GM12878 (cell line): ENCODE results near the gene SMOC2. TPM values are rescaled to one million over a fixed set of nuclear protein-coding genes. Genes with fewer than 3 reads are reported as not detected.

Experiments
- ATAC-seq: fragments of 200-7000 bp; cut with Tn5 transposase; 3 replicates; pipeline ENCODE4 v1.9.1; 2020; ENCODE audit warnings: mild to moderate bottlenecking, moderate library complexity
- BruUV-seq: library from RNA; stranded (reverse); fragments of 400-500 nt; replicated peaks from 2 replicates; lab custom pipeline; 2021; lab: Mats Ljungman, UMichigan
- CTCF ChIA-PET: fragments of 300-600 bp; sonication (Branson Sonifier 250); formaldehyde crosslinking; extraction: SDS; loops from one replicate; lab custom pipeline; 2021; ENCODE audit warnings: inconsistent platforms; lab: Yijun Ruan, JAX
- POLR2A ChIA-PET: fragments of 350-600 bp; formaldehyde crosslinking; extraction: SDS; loops from one replicate; lab custom pipeline; 2021; ENCODE audit warnings: inconsistent platforms; lab: Charles Lee
- RAD21 ChIA-PET: fragments of 300-600 bp; sonication (Branson Sonifier 250); formaldehyde crosslinking; loops from one replicate; lab custom pipeline; 2023; ENCODE audit warnings: antibody characterized with exemption; ENCODE audit not compliant: unreplicated experiment; lab: Charles Lee
- SMC1A ChIA-PET: fragments of 300-600 bp; sonication (Branson Sonifier 250); formaldehyde crosslinking; loops from one replicate; lab custom pipeline; 2023; ENCODE audit not compliant: unreplicated experiment, uncharacterized antibody; lab: Charles Lee
- DNase-seq: peaks from one replicate; pipeline ENCODE4 v3.0.0-alpha.2; 2011; ENCODE audit warnings: low read depth, low spot score
- FAIRE-seq: peaks from 3 replicates; lab custom pipeline; 2011; peaks lifted over from hg19 to GRCh38; lab: Jason Lieb, UNC
- H2AFZ ChIP-seq: 2 replicates; pipeline ENCODE4 v1.6.0; 2011; ENCODE audit warnings: low read depth, low read length, control low read depth; ENCODE audit not compliant: control insufficient read depth
- H3K27ac ChIP-seq: 2 replicates; pipeline ENCODE4 v1.5.1; 2011; ENCODE audit warnings: control low read depth; ENCODE audit not compliant: control insufficient read depth, insufficient read depth
- H3K27me3 ChIP-seq, 2 experiments: replicated peaks in 1 of 2; 2 replicates each; pipeline versions ENCODE4 v1.6.0 to v1.6.1; 2011; ENCODE audit warnings: low read length in 1 of 2; ENCODE audit not compliant: control insufficient read depth in 2 of 2, insufficient read depth in 2 of 2
- H3K36me3 ChIP-seq, 2 experiments: 2 replicates each; pipeline ENCODE4 v1.5.1; 2011; ENCODE audit warnings: low read length in 1 of 2; ENCODE audit not compliant: control insufficient read depth in 2 of 2, insufficient read depth in 2 of 2
- H3K4me1 ChIP-seq: 2 replicates; pipeline ENCODE4 v1.6.1; 2011; ENCODE audit warnings: mild to moderate bottlenecking, low read length, moderate library complexity, mixed read lengths; ENCODE audit not compliant: control insufficient read depth, insufficient read depth
- H3K4me2 ChIP-seq: 2 replicates; pipeline ENCODE4 v1.6.0; 2011; ENCODE audit warnings: control low read depth; ENCODE audit not compliant: control insufficient read depth, insufficient read depth
- H3K4me3 ChIP-seq: fragments of 200-600 bp; sonication (generic); 2 replicates; pipeline ENCODE4 v1.5.1; 2016
- H3K79me2 ChIP-seq: 2 replicates; pipeline ENCODE4 v1.6.0; 2011; ENCODE audit warnings: low read length; ENCODE audit not compliant: control insufficient read depth, insufficient read depth
- H3K9ac ChIP-seq: 2 replicates; pipeline ENCODE4 v1.8.0; 2011; ENCODE audit warnings: low read length, control low read depth, mixed read lengths; ENCODE audit not compliant: control insufficient read depth, insufficient read depth
- H3K9me3 ChIP-seq: replicated peaks from 3 replicates; pipeline ENCODE4 v1.5.1; 2011; ENCODE audit warnings: mild to moderate bottlenecking, low read length; ENCODE audit not compliant: control insufficient read depth, insufficient read depth
- H4K20me1 ChIP-seq: 2 replicates; pipeline ENCODE4 v1.6.0; 2011; ENCODE audit not compliant: control insufficient read depth, insufficient read depth
- CHD4 ChIP-seq: fragments of 200-600 bp; sonication (generic); IDR thresholded peaks from 2 replicates; pipeline ENCODE4 v1.6.1; 2016; ENCODE audit warnings: mild to moderate bottlenecking
- CREM ChIP-seq: IDR thresholded peaks from 2 replicates; pipeline ENCODE4 v1.6.1; 2014; ENCODE audit warnings: antibody characterized with exemption, low read depth
- JUNB ChIP-seq: IDR thresholded peaks from 2 replicates; pipeline ENCODE4 v1.6.1; 2016; ENCODE audit warnings: antibody characterized with exemption, mild to moderate bottlenecking
- MTA2 ChIP-seq: fragments of 450-650 bp; IDR thresholded peaks from 2 replicates; pipeline ENCODE4 v1.6.1; 2016; ENCODE audit warnings: low read depth, mild to moderate bottlenecking, moderate library complexity
- MTA3 ChIP-seq: IDR thresholded peaks from 2 replicates; pipeline ENCODE4 v1.6.1; 2012; ENCODE audit warnings: low read length, inconsistent platforms, borderline replicate concordance
- RELA ChIP-seq: fragments of 450-650 bp; IDR thresholded peaks from 2 replicates; pipeline ENCODE4 v1.8.0; 2014; ENCODE audit warnings: borderline replicate concordance; ENCODE audit not compliant: partially characterized antibody
- RFX5 ChIP-seq: IDR thresholded peaks from 2 replicates; pipeline ENCODE4 v1.6.1; 2011; ENCODE audit warnings: low read depth, low read length, improper control_type of control experiment
- SUZ12 ChIP-seq: fragments of 200-600 bp; sonication (generic); IDR thresholded peaks from one replicate; pipeline ENCODE4 v1.6.1; 2018; ENCODE audit warnings: antibody characterized with exemption, mild to moderate bottlenecking; ENCODE audit not compliant: unreplicated experiment
- ZNF207 ChIP-seq: fragments of 450-650 bp; IDR thresholded peaks from 2 replicates; pipeline ENCODE4 v1.6.1; 2014; ENCODE audit warnings: antibody characterized with exemption, mild to moderate bottlenecking, borderline replicate concordance
- WGBS: methylation state at CpG from one replicate; pipeline ENCODE4 v1.1.6; 2016; ENCODE audit warnings: low lambda C conversion rate; ENCODE audit not compliant: insufficient replicate concordance, insufficient coverage; ENCODE audit errors: missing lambda C conversion rate; 5-methylcytosine and 5-hydroxymethylcytosine counted together
- in situ Hi-C: fragments of 300-500 bp; cut with MboI; formaldehyde crosslinking; loops from 9 replicates; pipeline ENCODE4 v1.14.3; 2018; ENCODE audit warnings: mixed read lengths
- intact Hi-C: fragments of 100-400 bp; cut with micrococcal nuclease; formaldehyde crosslinking; loops from one replicate; pipeline ENCODE4 v1.14.2; 2022; ENCODE audit not compliant: unreplicated experiment
- polyA plus RNA-seq, 11 experiments: library from polyadenylated mRNA; depleted of rRNA in 4 of 11; unstranded in 6 of 11; stranded (reverse) in 5 of 11; fragments of >200 nt; fragmentation: Nextera tagmentation in 4 of 11; fragmentation: Illumina TruSeq in 1 of 11; extraction: Ambion mirVana in 4 of 11; extraction: Trizol in 1 of 11; gene quantifications; 1 replicate in 1 of 11; 2 replicates in 10 of 11; pipeline versions ENCODE4 v1.2.1 to v1.2.3, GENCODE V29; 2011 to 2016; ENCODE audit warnings: inconsistent platforms in 2 of 11, missing spikeins in 2 of 11, low read depth in 1 of 11
- total RNA-seq, 4 experiments: library from RNA; depleted of rRNA in 3 of 4; stranded (reverse); fragments of >200 nt in 3 of 4; fragmentation: Illumina TruSeq in 1 of 4; extraction: Trizol in 1 of 4; gene quantifications; 2 replicates each; pipeline versions ENCODE4 v1.2.1 to v1.2.3, GENCODE V29; 2013 to 2021
- TF ChIP-seq, protein P1 (sequence below): fragments of 150-350 bp; IDR thresholded peaks from 2 replicates; pipeline ENCODE4 v1.6.1; 2014; ENCODE audit warnings: mild to moderate bottlenecking, low read depth, low read length
- TF ChIP-seq, protein P2 (sequence below): fragments of 450-650 bp; IDR thresholded peaks from 2 replicates; pipeline ENCODE4 v1.6.1; 2017; ENCODE audit warnings: low read depth, mild to moderate bottlenecking, moderate library complexity
- TF ChIP-seq, protein P3 (sequence below): fragments of 450-650 bp; IDR thresholded peaks from 2 replicates; pipeline ENCODE4 v1.6.1; 2017; ENCODE audit warnings: borderline replicate concordance
- TF ChIP-seq, protein P4 (sequence below): fragments of 450-650 bp; IDR thresholded peaks from 2 replicates; pipeline ENCODE4 v1.6.1; 2016; ENCODE audit warnings: mild to moderate bottlenecking

The SMOC2 gene
- total and polyA plus RNA-seq, 10 of the 15 experiments (the other 5 are each of a cell fraction or from before 2014, with no cell fraction given): 0.10 to 0.12 TPM; not detected in 8

- FAIRE-seq: no peak
- SMC1A ChIA-PET: no interaction called here
- WGBS: 24% methylated on average over 10 of the region's 10 CpGs
Measured at GRCh38 chr6:168643401-168643800, 202.4 kb downstream of the SMOC2 start.

More at GRCh38 chr6:168643401-168643800, 202.4 kb downstream of the SMOC2 start:
- DNase-seq: no peak
- H4K20me1 ChIP-seq: no peaks in the 10 kb centered on the region
- no peak overlapping the region for H3K4me3 ChIP-seq
- H3K9ac ChIP-seq: no peak overlapping the region
- CTCF ChIA-PET: no interaction called here
- no peaks in the 10 kb centered on the region for H3K4me1 ChIP-seq
- intact Hi-C loops: no loop called here
- ATAC-seq: no peak
- no peak overlapping the region for H2AFZ ChIP-seq
- H3K4me2 ChIP-seq: no peak overlapping the region
- H3K36me3 ChIP-seq: no peaks in the 10 kb centered on the region
- no TSS peak for BruUV-seq
- no peak overlapping the region for H3K27ac ChIP-seq
- TF ChIP-seq JUNB (no peak), CREM (no peak), ZNF207 (no peak), MTA2 (no peak), RFX5 (no peak), CHD4 (no peak), SUZ12 (no peak), MTA3 (no peak), RELA (no peak)
- TF ChIP-seq, protein P1, sequence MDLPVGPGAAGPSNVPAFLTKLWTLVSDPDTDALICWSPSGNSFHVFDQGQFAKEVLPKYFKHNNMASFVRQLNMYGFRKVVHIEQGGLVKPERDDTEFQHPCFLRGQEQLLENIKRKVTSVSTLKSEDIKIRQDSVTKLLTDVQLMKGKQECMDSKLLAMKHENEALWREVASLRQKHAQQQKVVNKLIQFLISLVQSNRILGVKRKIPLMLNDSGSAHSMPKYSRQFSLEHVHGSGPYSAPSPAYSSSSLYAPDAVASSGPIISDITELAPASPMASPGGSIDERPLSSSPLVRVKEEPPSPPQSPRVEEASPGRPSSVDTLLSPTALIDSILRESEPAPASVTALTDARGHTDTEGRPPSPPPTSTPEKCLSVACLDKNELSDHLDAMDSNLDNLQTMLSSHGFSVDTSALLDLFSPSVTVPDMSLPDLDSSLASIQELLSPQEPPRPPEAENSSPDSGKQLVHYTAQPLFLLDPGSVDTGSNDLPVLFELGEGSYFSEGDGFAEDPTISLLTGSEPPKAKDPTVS: no peak
- TF ChIP-seq, protein P2, sequence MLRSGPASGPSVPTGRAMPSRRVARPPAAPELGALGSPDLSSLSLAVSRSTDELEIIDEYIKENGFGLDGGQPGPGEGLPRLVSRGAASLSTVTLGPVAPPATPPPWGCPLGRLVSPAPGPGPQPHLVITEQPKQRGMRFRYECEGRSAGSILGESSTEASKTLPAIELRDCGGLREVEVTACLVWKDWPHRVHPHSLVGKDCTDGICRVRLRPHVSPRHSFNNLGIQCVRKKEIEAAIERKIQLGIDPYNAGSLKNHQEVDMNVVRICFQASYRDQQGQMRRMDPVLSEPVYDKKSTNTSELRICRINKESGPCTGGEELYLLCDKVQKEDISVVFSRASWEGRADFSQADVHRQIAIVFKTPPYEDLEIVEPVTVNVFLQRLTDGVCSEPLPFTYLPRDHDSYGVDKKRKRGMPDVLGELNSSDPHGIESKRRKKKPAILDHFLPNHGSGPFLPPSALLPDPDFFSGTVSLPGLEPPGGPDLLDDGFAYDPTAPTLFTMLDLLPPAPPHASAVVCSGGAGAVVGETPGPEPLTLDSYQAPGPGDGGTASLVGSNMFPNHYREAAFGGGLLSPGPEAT: no peak
- TF ChIP-seq, protein P3, sequence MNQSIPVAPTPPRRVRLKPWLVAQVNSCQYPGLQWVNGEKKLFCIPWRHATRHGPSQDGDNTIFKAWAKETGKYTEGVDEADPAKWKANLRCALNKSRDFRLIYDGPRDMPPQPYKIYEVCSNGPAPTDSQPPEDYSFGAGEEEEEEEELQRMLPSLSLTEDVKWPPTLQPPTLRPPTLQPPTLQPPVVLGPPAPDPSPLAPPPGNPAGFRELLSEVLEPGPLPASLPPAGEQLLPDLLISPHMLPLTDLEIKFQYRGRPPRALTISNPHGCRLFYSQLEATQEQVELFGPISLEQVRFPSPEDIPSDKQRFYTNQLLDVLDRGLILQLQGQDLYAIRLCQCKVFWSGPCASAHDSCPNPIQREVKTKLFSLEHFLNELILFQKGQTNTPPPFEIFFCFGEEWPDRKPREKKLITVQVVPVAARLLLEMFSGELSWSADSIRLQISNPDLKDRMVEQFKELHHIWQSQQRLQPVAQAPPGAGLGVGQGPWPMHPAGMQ: no peak
- TF ChIP-seq, protein P4, sequence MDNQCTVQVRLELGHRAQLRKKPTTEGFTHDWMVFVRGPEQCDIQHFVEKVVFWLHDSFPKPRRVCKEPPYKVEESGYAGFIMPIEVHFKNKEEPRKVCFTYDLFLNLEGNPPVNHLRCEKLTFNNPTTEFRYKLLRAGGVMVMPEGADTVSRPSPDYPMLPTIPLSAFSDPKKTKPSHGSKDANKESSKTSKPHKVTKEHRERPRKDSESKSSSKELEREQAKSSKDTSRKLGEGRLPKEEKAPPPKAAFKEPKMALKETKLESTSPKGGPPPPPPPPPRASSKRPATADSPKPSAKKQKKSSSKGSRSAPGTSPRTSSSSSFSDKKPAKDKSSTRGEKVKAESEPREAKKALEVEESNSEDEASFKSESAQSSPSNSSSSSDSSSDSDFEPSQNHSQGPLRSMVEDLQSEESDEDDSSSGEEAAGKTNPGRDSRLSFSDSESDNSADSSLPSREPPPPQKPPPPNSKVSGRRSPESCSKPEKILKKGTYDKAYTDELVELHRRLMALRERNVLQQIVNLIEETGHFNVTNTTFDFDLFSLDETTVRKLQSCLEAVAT: no peak
- H3K9me3 ChIP-seq: no peaks in the 10 kb centered on the region; the same call in 2 of the 3 replicates
- H3K79me2 ChIP-seq: no peaks in the 10 kb centered on the region
- no peaks in the 10 kb centered on the region for H3K27me3 ChIP-seq
- POLR2A ChIA-PET: no interaction called here
- RAD21 ChIA-PET: no interaction called here
- in situ Hi-C loops: no loop called here
